NCI-H446 (cell line): Measurements from ENCODE around the gene LRRC66.

Experiments used
- DNase-seq, 2 experiments: peaks; one replicate each; lab custom pipeline; 2025; lab: John Stamatoyannopoulos, UW

LRRC66 gene

DNA sequence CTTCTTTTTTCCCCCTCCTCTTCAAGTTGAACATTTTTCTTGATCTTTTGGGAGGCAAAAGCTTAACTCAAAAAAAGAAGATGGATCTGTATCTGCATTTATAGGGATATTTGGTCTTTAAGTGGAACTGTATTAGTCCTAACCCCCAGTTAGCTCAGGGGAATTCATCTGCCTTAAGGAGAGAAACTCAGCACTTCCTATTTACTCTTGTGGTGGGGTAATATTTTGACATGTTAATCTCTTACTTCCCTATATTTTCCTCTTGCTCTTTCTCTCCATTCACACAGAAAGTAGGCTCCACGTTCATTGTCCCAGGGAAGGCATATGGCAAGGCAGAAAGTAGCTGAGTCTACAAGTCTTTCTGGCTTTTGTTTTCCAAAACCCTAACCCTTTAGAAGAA lies 5.3 kb downstream of the LRRC66 start:
- no peak for DNase-seq

GRCh38 chr4:52012651-52013050 lies 7.5 kb downstream of the LRRC66 start:
- DNase-seq, result no peak

GRCh38 chr4:52010986-52011385 lies 9.2 kb downstream of the LRRC66 start:
- DNase-seq, result no peak

DNA sequence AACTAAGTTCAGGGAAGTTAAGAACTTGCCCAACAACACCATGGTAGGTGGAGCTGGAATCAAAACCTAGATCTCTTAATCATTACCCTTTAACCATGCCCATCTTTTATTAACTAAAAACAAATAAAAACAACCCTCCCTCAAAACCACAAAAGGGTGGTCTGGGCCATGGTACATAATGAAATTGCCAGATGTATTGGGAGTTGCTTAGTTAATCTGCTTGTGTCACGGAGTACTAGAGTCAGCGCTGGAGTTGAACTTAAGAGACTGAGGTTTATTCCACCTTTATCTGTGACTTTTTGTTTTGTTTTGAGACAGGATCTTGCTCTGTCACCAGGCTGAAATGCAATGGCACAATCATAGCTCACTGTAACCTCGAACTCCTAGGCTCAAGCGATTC lies 13.3 kb downstream of the LRRC66 start:
- DNase-seq, result no peak

GRCh38 chr4:52005604-52006273 lies 14.4 kb downstream of the LRRC66 start:
- no peak for DNase-seq

- no peak for DNase-seq
These were observed 15.7 kb downstream of the LRRC66 start for GRCh38 chr4:52004414-52004813.

DNA sequence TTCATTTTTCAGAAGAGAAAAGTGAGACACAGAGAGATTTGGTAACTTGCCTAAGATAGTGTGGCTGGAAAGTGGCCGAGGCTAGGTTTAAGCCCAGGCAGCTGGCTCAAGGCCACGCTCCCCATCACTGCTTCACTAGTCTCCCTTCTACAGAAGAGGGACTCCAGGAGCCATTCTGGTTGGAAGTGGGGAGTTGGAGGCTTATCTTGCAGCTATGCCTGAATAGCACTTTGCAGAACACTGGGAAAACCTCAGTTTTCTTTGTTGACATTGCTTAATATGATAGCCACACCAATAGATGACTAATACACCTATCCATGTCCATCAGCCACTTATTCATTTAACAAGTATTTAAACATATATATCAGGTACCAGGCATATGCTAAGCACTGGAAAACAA lies 18.5 kb downstream of the LRRC66 start:
- no peak for DNase-seq

- no peak for DNase-seq
These were observed 20.9 kb downstream of the LRRC66 start for GRCh38 chr4:51999250-51999649.

- no peak for DNase-seq
These were observed 21.3 kb downstream of the LRRC66 start for GRCh38 chr4:51998837-51999236.

DNA sequence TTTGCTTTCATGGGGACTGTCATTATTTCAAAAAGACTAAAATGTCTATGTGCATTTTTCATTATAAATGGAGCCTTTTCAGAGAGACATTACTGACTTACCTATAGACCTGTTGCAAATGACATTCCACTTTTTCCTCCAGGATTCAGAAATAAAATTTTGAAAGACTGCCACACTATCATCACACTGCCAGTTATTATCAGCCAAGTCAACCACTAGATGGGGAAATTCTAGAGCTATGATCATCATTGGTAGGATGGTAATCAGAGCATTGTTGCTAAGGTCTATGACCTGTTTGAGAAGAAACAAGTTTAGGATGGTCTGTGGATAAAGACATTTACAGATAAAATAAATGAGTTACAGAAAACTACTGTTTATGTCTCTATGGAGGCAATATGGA lies 22.5 kb downstream of the LRRC66 start:
- no peak for DNase-seq

DNA sequence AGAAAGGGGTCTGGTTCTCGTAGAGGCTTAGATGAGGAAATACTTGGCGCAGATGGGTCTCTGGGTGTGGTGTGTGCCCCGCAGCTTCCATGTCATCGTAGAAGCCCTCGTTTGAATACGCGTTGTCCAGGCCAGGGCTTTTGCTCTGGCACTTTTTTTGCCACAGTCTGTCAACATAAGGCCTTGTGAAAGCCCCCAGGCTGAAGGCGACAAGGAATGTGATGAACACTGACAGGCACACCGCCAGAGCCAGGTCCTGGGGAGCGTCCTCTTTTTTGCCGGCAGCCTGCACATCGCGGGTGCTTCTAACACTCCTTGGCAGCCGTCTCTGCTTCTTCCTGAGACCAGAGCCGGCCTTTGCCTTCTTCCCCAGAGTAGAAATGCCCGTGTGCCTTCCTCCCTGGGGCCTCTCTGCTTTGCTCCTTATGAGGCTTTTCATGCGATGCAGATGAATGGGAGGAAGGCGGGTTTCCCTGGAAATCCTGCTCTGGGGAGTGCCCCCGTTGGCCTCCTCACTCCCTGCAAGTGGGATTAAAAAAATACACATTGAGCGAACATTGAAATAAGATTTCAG lies 24.4 kb downstream of the LRRC66 start:
- DNase-seq, result no peak

DNA sequence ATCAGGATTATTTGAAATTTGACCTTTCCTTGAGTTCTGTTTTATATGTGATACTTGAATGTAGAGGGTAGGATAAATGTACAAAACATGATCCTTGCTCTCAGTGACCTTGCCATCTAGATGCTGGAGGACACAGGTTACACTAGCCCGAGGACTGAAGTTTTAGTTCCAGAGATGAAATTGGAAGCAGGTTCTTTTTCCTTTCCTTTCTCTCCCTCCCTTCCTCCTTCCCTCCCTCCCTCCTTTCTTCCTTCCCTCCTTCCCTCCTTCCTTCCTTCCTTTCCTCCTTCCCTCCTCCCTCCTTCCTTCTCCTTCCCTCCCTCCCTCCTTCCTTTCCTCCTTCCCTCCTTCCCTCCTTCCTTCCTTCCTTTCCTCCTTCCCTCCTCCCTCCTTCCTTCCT lies 54.3 kb downstream of the LRRC66 start:
- no peak for DNase-seq

DNA sequence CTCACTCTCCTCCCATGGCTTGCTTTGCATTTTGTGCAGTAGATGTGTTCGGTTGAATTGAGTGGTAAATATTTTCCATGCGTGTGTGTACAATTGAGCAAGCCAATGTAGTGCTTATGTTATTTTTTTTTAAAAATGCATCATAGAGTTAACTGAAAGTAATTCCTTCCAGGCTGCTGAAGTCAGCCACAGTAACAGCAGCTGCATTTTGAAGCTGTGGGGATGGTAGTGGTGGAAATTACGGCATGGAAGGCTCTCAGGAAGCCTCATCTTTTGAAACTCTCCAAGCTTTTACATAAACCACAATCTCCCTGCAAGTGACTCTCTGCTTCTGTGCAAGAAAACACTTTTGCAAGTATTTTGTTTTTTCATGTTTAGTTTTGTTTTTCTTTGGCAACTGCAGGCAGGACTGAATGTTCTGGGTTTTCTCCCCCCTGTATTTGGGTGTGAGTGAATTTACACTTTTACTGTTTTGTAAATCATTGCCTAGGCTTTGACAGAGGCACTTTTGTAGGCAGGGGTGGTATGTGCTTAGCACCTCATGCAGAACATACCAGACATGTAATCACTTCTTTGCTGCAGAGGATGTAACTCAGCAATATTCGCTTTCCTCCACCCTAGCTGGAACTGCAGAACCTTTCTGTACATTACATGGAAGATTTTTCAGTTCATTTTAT lies 56.2 kb downstream of the LRRC66 start:
- DNase-seq, result no peak

DNA sequence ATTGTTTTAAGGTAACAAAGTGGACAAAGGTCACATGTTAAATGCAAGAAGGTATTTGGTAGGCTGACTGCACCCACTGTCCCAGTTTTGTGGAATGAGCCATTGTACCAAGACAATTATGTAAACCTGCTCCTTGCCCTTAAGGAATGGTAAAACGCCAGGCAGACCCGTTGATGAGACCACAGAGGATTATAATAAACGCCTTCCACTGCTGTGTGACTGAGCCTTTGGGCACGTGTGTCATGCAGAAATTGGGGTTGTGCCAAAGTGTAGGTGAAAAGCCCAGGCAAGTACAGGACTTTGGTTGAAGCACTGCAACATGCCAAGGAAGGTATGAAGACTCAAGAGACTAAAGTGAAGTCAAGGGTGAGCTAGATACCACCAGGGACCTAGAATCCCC lies 59.7 kb downstream of the LRRC66 start:
- DNase-seq, result no peak

DNA sequence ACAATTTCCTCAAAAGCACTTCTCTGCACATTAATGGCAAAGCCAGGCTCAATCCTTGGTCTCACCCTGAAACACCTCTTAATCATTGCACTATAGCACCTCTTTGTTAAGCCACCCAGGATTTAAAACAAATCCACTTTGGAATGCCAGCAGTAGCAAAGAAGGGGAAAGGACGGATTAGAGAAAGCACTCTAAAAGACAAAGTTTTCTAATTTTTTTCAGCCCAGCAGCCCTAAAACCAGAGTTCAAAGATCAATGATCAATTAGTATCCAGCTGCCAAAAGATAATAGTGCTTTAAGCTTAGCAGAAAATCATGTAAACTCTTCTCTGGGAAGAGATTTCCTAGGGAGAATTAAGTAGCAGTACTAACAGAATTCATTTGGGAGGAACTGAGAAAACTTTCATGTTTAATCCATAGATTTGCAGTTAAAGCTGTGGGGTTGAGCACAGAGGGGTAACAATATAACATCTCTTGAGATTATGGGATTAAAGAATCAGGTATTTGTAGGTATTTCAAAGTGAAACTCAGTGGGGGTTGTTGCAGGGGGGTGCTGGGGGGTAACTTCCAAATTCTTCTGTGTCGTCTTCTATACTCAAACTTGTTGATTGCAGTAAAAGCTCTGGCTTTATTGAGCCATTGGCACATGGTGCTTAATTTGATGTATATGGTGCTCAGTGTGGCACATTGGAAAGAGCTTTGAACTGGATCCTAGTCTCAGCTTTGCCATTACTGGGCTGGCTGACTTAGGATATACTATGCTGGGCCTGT lies 61.8 kb downstream of the LRRC66 start:
- DNase-seq, result no peak
